ENCODE data around the gene PAK1.

DNA sequence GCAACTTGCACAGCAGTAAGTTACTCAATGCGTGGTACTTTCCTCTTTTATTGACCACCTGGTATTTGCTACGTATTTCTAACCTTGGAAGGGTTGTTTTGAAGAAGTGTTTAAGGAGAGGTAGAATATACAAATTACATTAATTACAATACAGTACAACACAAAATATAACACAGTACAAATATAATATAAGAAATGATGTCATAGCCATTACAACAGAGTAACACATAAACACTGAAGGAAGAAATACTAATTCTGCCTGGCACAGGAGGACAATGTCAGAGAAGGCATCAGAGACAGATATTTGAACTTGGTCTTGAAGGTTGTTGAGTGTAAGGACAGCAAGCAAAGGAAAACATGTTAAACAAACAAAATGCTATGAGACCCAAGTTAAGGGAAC lies 25.6 kb downstream of the PAK1 start:
- TF ChIP-seq CTCF (IDR thresholded peaks at IDR 0.05; ENCODE audit: insufficient read depth, low read length, poor library complexity, severe bottlenecking) (no peak), EZH2phosphoT487 (conservative IDR thresholded peaks at IDR 0.05; ENCODE audit: low read length) (no peak)

Data from SU-DHL-6 (cell line).